Measurements from ENCODE around the gene OR6C74.

Gene OR6C74

GRCh38 chr12:55244309-55244708 is at the start of gene OR6C74:
OR6C74 (plus strand) TSS chr12:55244609; CDS start chr12:55247288, 2,679 bp downstream.
- in situ Hi-C loops (cut with HindIII; ENCODE audit: low pct_unique_long_range_greater_than_20kb, low sequenced_read_pairs) = no loop called here
- DNase-seq (ENCODE audit: low read depth in 1 of 2, low spot score in 1 of 2) = no peak

GRCh38 chr12:55220725-55221124 is 23.7 kb upstream of the OR6C74 start, which contains the start of gene OR10A7:
OR10A7 (plus strand) TSS chr12:55221025; CDS start chr12:55221025, 0 bp downstream.
- in situ Hi-C loops (cut with HindIII; ENCODE audit: low pct_unique_long_range_greater_than_20kb, low sequenced_read_pairs) = no loop called here
- TF ChIP-seq JUND (IDR thresholded peaks at IDR 0.05; ENCODE audit: low read depth) = no peak
- DNase-seq (ENCODE audit: low read depth in 1 of 2, low spot score in 1 of 2) = no peak

More at GRCh38 chr12:55244309-55244708, at the start of gene OR6C74:
- no peak for TF ChIP-seq JUND (IDR thresholded peaks at IDR 0.05; ENCODE audit: low read depth)

- TF ChIP-seq JUND (IDR thresholded peaks at IDR 0.05; ENCODE audit: low read depth) = no peak
- DNase-seq (ENCODE audit: low read depth in 1 of 2, low spot score in 1 of 2) = no peak
Observed at GRCh38 chr12:55226523-55226922, 17.9 kb upstream of the OR6C74 start.

GRCh38 chr12:55227643-55228042 is 16.8 kb upstream of the OR6C74 start:
- no peak for TF ChIP-seq JUND (IDR thresholded peaks at IDR 0.05; ENCODE audit: low read depth)
- in situ Hi-C loops (cut with HindIII; ENCODE audit: low pct_unique_long_range_greater_than_20kb, low sequenced_read_pairs) = no loop called here

More at GRCh38 chr12:55226523-55226922, 17.9 kb upstream of the OR6C74 start:
- in situ Hi-C loops (cut with HindIII; ENCODE audit: low pct_unique_long_range_greater_than_20kb, low sequenced_read_pairs) = no loop called here

GRCh38 chr12:55246159-55246558 is 1.8 kb downstream of the OR6C74 start:
- in situ Hi-C loops (cut with HindIII; ENCODE audit: low pct_unique_long_range_greater_than_20kb, low sequenced_read_pairs) = no loop called here
- no peak for DNase-seq (ENCODE audit: low read depth in 1 of 2, low spot score in 1 of 2)
- no peak for TF ChIP-seq JUND (IDR thresholded peaks at IDR 0.05; ENCODE audit: low read depth)

More at GRCh38 chr12:55227643-55228042, 16.8 kb upstream of the OR6C74 start:
- no peak for DNase-seq (ENCODE audit: low read depth in 1 of 2, low spot score in 1 of 2)

GRCh38 chr12:55250944-55251343 is 6.5 kb downstream of the OR6C74 start:
- TF ChIP-seq JUND (IDR thresholded peaks at IDR 0.05; ENCODE audit: low read depth) = no peak
- in situ Hi-C loops (cut with HindIII; ENCODE audit: low pct_unique_long_range_greater_than_20kb, low sequenced_read_pairs) = no loop called here
- DNase-seq (ENCODE audit: low read depth in 1 of 2, low spot score in 1 of 2) = no peak

GRCh38 chr12:55253281-55253680 is 8.9 kb downstream of the OR6C74 start:
- no peak for DNase-seq (ENCODE audit: low read depth in 1 of 2, low spot score in 1 of 2)
- no peak for TF ChIP-seq JUND (IDR thresholded peaks at IDR 0.05; ENCODE audit: low read depth)
- in situ Hi-C loops (cut with HindIII; ENCODE audit: low pct_unique_long_range_greater_than_20kb, low sequenced_read_pairs) = no loop called here

- in situ Hi-C loops (cut with HindIII; ENCODE audit: low pct_unique_long_range_greater_than_20kb, low sequenced_read_pairs) = no loop called here
- DNase-seq (ENCODE audit: low read depth in 1 of 2, low spot score in 1 of 2) = no peak
- no peak for TF ChIP-seq JUND (IDR thresholded peaks at IDR 0.05; ENCODE audit: low read depth)
Observed at GRCh38 chr12:55256831-55257230, 12.4 kb downstream of the OR6C74 start.

- DNase-seq (ENCODE audit: low read depth in 1 of 2, low spot score in 1 of 2) = no peak
- no peak for TF ChIP-seq JUND (IDR thresholded peaks at IDR 0.05; ENCODE audit: low read depth)
- in situ Hi-C loops (cut with HindIII; ENCODE audit: low pct_unique_long_range_greater_than_20kb, low sequenced_read_pairs) = no loop called here
Observed at GRCh38 chr12:55258303-55258702, 13.9 kb downstream of the OR6C74 start.

GRCh38 chr12:55280991-55281390 is 36.6 kb downstream of the OR6C74 start:
- no peak for DNase-seq (ENCODE audit: low read depth in 1 of 2, low spot score in 1 of 2)
- in situ Hi-C loops (cut with HindIII; ENCODE audit: low pct_unique_long_range_greater_than_20kb, low sequenced_read_pairs) = no loop called here
- no peak for TF ChIP-seq JUND (IDR thresholded peaks at IDR 0.05; ENCODE audit: low read depth)

- in situ Hi-C loops (cut with HindIII; ENCODE audit: low pct_unique_long_range_greater_than_20kb, low sequenced_read_pairs) = no loop called here
- TF ChIP-seq JUND (IDR thresholded peaks at IDR 0.05; ENCODE audit: low read depth) = no peak
- DNase-seq (ENCODE audit: low read depth in 1 of 2, low spot score in 1 of 2) = no peak
Observed at GRCh38 chr12:55289999-55290398, 45.6 kb downstream of the OR6C74 start.
